Fibroblast of skin of left biceps (primary cell): Measurements from ENCODE around the gene ALOX5AP.

Experiments
- DNase-seq, 2 experiments: peaks; one replicate each; pipeline ENCODE4 v3.0.0-alpha.2; 2013; ENCODE audit warnings: low read depth in 2 of 2

ALOX5AP gene

GRCh38 chr13:30759748-30760147 is 24.4 kb downstream of the ALOX5AP start:
- DNase-seq = no peak

- DNase-seq = no peak
Observed at GRCh38 chr13:30762643-30763042, 27.3 kb downstream of the ALOX5AP start.

DNA sequence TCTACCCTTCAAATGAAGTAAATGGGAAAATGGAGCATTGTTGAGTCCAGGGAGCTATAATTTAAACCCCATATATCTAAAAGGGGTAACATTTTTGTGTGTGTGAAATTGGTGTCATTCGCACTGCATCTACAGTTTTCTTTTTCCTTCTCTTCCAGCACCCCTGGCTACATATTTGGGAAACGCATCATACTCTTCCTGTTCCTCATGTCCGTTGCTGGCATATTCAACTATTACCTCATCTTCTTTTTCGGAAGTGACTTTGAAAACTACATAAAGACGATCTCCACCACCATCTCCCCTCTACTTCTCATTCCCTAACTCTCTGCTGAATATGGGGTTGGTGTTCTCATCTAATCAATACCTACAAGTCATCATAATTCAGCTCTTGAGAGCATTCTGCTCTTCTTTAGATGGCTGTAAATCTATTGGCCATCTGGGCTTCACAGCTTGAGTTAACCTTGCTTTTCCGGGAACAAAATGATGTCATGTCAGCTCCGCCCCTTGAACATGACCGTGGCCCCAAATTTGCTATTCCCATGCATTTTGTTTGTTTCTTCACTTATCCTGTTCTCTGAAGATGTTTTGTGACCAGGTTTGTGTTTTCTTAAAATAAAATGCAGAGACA is 28.6 kb downstream of the ALOX5AP start:
- no peak for DNase-seq

- no peak for DNase-seq
Observed at GRCh38 chr13:30766231-30766630, 30.9 kb downstream of the ALOX5AP start.

DNA sequence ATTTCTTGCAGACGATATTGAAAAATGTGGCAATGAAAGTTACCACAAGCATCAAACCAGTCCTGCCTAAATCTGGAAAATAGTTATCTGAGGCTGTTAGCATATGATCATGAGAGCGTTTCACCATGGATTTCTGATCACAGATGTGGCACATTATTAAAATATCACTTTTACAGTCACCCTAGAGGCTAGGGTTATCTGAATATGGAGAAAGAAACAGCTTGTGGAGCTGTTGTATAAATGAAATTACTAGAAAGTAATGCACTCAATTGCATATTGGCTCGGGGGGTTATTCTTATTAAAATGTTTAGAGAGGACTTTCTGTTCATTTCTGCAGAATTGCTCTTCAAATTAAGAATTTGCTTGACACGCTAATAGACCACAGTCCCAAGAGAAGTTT is 35.6 kb downstream of the ALOX5AP start:
- no peak for DNase-seq

DNA sequence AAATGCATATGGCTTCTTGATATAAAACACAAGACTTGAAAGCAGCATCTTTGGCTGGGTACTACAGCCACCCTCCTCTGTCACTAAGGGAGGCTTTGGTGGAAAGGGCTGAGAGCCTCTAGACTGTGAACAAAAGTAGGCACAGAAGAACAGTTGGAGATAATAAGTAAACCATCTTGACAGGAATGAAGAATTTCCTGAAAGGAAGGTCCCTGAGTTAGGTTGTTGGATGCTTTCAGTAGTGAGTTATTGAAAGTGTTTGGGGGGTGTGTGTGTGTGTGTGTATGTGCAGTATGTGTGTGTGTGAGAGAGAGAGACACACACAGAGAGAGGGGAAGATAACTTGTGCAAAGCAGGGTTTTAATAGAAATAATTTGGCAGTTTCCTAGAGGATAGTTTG is 38.2 kb downstream of the ALOX5AP start:
- DNase-seq = no peak

- DNase-seq = no peak
Observed at GRCh38 chr13:30774214-30774730, 38.9 kb downstream of the ALOX5AP start.

GRCh38 chr13:30776661-30777060 is 41.3 kb downstream of the ALOX5AP start:
- no peak for DNase-seq

DNA sequence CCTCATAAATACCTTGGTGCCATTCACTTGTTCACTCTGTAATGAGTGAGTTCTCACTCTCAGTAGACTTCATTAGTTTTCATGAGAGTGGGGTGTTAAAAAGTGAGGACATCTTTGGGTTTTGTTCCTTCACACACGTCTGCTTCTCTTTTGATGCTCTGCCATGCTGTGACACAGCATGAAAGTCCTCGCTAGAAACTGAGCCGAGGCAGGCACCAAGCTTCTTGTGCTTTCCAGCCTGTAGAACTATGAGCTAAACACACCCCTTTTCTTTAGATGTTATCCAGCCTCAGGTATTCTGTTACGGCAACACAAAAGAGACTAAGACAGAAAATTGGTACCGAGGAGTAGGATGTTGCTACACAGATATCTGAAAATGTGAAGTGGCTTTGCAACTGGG is 43.7 kb downstream of the ALOX5AP start:
- no peak for DNase-seq

DNA sequence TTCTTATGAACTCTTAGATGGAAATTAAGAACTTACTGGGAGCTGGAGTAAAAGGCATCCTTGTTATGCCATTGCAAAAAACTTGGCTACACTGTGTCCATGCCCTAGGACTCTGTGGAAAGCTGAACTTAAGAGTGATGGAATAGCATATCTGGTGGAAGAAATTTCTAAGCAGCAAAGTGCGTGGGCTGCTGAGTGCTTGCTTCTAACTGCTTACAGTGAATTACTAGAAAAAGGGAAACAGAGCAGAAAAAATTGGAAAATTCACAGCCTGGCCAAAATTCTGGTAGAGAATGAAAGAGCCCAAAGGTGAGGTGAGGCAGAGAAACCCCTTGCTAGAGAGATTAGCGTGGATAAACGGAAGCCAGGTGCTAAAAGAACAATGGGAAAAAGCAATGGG is 44.3 kb downstream of the ALOX5AP start:
- no peak for DNase-seq

- no peak for DNase-seq
Observed at GRCh38 chr13:30780338-30780981, 45.1 kb downstream of the ALOX5AP start.

DNA sequence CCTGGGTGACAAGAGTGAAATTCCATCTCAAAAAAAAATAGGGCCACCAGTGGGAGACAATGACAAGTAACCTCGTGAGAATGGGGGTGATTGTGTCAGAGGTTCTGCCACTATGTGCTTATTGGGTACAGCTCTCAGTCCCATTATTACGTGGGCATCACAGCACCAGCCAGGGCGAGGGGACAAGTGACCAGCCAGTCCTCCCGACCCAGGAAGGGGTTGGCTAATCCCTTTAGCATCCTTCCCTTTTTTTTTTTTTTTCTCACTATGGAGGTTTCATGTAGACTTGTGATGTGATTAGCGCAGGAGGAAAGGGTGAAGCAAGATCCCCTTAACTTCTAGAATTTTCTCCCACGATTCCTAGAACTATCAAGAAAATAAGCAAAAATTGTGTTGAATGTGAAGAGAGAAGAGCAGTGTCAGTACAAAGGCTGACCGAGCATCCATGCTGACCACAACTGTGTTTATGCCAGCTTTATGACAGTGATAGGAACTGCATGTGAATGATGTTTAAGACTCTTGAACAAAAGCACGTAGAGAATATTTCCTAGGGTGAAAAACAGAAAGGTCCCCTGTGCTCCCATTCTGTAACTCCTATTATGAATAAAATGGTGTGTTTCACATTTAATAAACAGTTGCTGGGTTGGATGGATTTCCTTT is 50.0 kb downstream of the ALOX5AP start:
- DNase-seq = no peak

DNA sequence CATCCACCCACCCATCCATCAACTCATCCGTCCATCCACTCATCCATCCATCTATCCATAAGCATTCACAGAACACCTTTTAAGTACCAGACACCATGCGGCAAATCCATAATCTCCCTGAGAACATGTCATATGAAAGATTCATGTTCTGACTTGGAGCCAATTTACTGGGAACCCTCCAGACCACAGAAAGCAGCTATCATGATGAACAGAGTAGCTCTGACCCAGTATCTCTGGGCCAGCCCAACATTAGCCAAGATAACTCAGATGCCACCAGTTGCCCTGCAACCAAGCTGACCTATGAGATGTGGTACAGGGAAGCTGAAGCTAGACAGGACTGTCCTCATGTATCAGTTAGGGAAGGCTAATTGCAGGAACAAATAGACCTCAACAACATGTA is 51.3 kb downstream of the ALOX5AP start:
- no peak for DNase-seq

DNA sequence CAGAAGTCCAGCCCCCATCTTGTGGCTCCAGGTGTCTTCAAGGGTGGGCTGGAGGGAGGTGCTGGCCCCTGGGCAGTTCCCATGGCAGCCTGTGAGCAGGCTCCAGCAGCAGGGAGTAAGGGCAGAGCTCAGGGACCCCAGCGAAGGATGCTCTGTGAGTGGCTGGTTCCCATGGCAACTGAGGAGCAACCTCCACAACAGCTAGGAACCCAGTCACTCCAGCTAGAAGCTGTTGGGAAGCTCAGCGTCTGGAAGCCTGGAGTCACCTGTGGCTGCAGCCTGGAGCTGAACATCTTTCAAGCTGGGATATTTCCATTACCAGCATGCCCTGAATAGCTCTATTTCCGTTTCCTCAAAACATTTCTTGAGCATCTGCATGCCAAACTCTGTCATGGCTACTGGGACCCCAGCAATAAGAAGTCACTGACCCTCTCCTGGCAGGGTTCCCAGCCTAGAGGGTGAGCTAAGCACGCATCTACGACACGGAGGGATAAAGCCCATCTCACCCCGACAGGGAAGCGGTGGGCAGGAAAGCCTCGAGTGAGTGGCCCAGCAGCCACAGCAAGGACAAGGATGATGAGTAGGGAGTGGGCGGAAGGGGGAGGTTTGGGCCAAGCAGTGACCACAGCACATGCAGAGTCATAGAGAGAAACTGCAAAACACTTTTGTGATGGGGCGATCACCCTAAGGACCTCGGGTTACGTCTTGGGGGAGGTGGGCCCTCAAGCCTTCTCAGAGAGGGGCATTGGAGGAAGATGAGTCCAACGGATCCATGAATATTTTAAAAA is 52.6 kb downstream of the ALOX5AP start:
- DNase-seq = no peak

DNA sequence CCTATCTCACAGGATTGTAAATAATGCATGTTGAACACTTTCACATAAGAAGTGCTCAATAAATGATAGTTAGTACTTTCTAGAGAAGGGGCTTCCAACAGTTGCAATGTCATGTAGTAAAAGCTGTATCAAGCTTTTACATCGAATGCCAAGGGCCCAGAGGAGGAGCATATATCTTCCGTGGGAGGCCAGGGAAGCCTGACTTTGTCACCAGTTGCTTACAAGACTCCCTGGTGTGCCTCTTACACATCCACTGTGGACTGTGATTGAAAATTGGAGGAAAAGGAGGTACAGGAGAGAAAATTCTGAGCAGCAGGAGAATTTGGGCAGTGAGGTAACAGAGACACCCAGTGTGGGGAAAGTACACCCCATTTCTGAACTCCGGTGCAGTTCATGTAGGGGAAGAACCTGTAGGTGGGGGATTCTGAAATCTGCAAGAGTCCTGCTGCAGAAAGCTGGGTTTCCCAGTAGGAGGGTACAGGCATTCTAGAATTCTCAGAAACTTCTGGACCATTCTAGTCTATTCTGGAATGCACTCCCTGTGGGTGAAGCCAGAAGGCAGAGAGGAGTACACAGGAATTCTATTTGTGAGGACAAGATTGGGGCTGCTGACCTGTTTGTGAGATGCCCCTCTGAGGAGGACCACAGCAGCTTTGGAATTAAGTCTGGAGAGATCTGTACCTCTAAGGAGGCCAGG is 54.0 kb downstream of the ALOX5AP start:
- no peak for DNase-seq

GRCh38 chr13:30790592-30790991 is 55.2 kb downstream of the ALOX5AP start:
- no peak for DNase-seq

DNA sequence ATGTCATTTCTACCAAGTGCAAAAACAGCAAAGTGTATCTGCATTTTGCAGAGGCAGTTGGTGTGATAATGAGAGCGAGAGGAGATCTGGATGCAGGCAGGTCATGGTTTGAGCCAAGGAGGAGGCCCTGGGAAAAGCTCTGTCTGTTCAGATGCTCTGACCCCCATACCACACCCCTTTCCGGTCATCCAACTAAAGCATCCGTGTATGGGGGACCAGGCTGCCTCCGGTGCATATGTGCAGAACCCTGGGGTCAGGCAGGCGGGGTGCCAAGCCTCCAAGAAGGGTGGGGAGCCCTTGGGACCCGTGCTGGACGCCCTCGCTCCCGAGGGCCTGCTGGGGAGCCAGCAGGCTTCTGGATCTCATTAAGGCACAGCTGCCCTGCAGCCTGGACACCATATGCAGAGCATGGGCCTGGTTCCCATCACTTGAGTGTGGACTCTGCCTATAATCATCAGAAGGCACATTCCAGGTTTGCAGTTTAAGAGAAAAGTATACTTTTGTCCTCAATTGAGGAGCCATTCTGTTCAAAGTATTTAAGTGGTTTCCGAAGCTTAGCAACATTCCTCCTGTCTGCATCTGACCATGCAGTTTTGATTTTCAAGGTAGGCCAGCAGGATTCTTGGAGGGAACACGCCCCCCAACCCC is 56.1 kb downstream of the ALOX5AP start:
- DNase-seq = peak in 1 of 2 experiments; percentile 28

DNA sequence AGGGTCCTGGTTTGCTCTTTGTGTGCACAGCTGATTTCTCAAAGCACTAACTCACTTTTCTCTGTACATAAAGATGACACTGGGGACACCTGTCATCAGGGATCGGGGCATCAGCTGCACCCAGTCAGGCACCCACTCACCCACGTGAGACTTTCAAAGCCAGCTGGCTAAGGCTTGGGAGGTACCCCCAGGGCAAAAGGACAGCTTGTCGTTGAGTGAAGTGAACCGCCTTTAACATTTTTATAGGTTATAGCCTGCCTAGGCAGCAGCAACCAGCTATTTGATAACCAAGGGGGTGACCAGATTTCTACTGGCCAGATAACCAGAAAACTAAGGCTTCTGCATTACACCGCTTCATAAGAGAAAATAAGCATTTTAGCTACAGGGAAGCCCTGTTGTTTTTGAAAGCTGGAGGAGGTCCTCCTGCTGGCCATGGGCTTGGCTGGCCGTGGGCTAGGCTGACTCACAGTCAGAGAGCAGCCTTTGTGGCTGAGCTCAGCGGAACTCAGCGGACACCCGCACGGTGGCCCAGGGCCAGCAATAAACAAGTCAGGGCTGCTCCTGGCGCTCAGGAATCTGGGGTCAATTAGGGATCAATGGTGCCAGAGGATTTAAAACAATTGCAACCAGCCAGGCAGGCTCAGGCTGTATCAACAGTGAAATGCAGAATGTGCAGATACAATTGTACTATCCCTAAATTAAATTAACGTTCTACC is 57.1 kb downstream of the ALOX5AP start:
- peak; percentile 66 to 69 for DNase-seq

- DNase-seq = no peak
Observed at GRCh38 chr13:30796132-30796572, 60.8 kb downstream of the ALOX5AP start.
